GM23248 (cell line): Measurements from ENCODE around the gene RPGRIP1L. TPM values are rescaled to one million over a fixed set of nuclear protein-coding genes. Genes with fewer than 3 reads are reported as not detected.

Experiments
- DNase-seq: peaks from one replicate; pipeline ENCODE4 v3.0.0-alpha.2; 2015
- H2AFZ ChIP-seq: fragments of 200-600 bp; sonication (generic); 2 replicates; pipeline ENCODE4 v1.6.1; 2016; ENCODE audit warnings: antibody characterized with exemption
- H3F3A ChIP-seq: fragments of 200-600 bp; sonication (generic); 2 replicates; pipeline ENCODE4 v1.6.1; 2016; ENCODE audit warnings: mild to moderate bottlenecking, antibody characterized with exemption, mixed run types; ENCODE audit not compliant: insufficient read depth
- H3K27ac ChIP-seq: fragments of 200-600 bp; sonication (generic); 2 replicates; pipeline ENCODE4 v1.5.1; 2016; ENCODE audit warnings: mild to moderate bottlenecking
- H3K27me3 ChIP-seq: fragments of 200-600 bp; sonication (generic); replicated peaks from 2 replicates; pipeline ENCODE4 v1.6.1; 2016; ENCODE audit warnings: mild to moderate bottlenecking; ENCODE audit not compliant: insufficient read depth
- H3K36me3 ChIP-seq: fragments of 200-600 bp; sonication (generic); 2 replicates; pipeline ENCODE4 v1.6.1; 2016; ENCODE audit warnings: low read depth, mild to moderate bottlenecking
- H3K4me1 ChIP-seq: fragments of 200-600 bp; sonication (generic); 2 replicates; pipeline ENCODE4 v1.6.1; 2016; ENCODE audit warnings: mild to moderate bottlenecking; ENCODE audit not compliant: insufficient read depth
- H3K4me2 ChIP-seq: fragments of 200-600 bp; sonication (generic); one replicate; pipeline ENCODE4 v1.6.1; 2016; ENCODE audit warnings: mild to moderate bottlenecking; ENCODE audit not compliant: unreplicated experiment
- H3K4me3 ChIP-seq: fragments of 200-600 bp; sonication (generic); 2 replicates; pipeline ENCODE4 v1.5.1; 2016; ENCODE audit warnings: mild to moderate bottlenecking
- H3K79me2 ChIP-seq: fragments of 200-600 bp; sonication (generic); 2 replicates; pipeline ENCODE4 v1.6.1; 2016; ENCODE audit warnings: mild to moderate bottlenecking; ENCODE audit not compliant: insufficient read depth
- H3K9ac ChIP-seq: fragments of 200-600 bp; sonication (generic); 2 replicates; pipeline ENCODE4 v1.6.1; 2016; ENCODE audit warnings: mild to moderate bottlenecking
- H3K9me2 ChIP-seq: fragments of 200-600 bp; sonication (generic); 2 replicates; pipeline ENCODE4 v1.6.1; 2016; ENCODE audit warnings: mixed run types, mild to moderate bottlenecking, moderate library complexity; ENCODE audit not compliant: insufficient read depth
- H3K9me3 ChIP-seq: fragments of 200-600 bp; sonication (generic); one replicate; pipeline ENCODE4 v1.6.1; 2017; ENCODE audit warnings: low read depth
- H4K20me1 ChIP-seq: fragments of 200-600 bp; sonication (generic); 2 replicates; pipeline ENCODE4 v1.6.0; 2016; ENCODE audit not compliant: insufficient read depth
- EZH2 ChIP-seq: fragments of 200-600 bp; sonication (generic); IDR thresholded peaks from 2 replicates; pipeline ENCODE4 v1.6.1; 2018; ENCODE audit warnings: antibody characterized with exemption, mild to moderate bottlenecking; ENCODE audit not compliant: insufficient read depth, poor library complexity, severe bottlenecking
- EZH2phosphoT487 ChIP-seq: fragments of 200-600 bp; sonication (generic); IDR thresholded peaks from 2 replicates; pipeline ENCODE4 v1.6.1; 2018; ENCODE audit warnings: antibody characterized with exemption, moderate library complexity, mild to moderate bottlenecking, low read depth; ENCODE audit not compliant: insufficient read depth
- WGBS, 2 experiments: methylation state at CpG; one replicate each; pipeline ENCODE4 v1.1.6; 2015 to 2017; ENCODE audit warnings: low lambda C conversion rate in 2 of 2, low coverage in 1 of 2; ENCODE audit errors: missing lambda C conversion rate in 2 of 2; 5-methylcytosine and 5-hydroxymethylcytosine counted together
- in situ Hi-C: fragments of 300-500 bp; cut with MboI; formaldehyde crosslinking; loops from 2 replicates; pipeline ENCODE4 v1.15.0; 2020
- polyA plus RNA-seq: library from polyadenylated mRNA; unstranded; fragments of >200 nt; fragmentation: Nextera tagmentation; extraction: Ambion mirVana; gene quantifications from 2 replicates; pipeline ENCODE4 v1.2.1, GENCODE V29; 2016
- total RNA-seq: library from RNA; depleted of rRNA; stranded (reverse); fragments of >200 nt; shearing (Covaris generic); gene quantifications from 2 replicates; pipeline ENCODE4 v1.2.3, GENCODE V29; 2014

Gene RPGRIP1L
- total and polyA plus RNA-seq, 2 experiments from 2014 or later: 16.3 to 16.8 TPM

DNA sequence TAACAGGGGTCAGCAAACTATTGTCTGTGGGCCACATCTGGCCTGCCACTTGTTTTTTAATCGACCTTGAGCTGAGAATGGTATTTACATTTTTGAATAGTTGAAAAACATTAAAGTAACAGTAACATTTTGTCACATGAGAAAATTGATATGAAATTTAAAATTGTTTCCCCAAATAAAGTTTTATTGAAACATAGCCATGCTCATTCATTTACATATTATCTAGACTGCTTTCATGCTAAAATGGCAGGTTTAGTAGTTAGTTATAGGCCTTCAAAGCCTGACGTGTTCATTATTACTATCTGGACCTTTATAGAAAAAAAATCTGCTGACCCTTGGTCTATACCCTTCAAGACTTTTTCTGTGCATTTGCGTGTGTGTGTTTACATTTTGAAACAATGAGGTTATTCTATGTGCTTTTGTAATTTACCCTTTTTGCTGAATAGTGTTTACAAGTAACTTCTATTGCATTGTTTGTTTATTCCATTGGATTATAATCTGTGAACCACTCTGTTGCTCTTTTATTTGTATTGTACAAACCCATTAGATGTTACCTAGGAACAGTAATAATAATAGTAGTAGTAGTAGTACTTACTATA, 37.4 kb upstream of the RPGRIP1L start:
- Histone ChIP-seq H3K4me1 (peaks cover 29% of the 10 kb centered on the region), H3K27ac (no peak overlapping the region), H3K4me2 (no peak overlapping the region), H3F3A (peaks cover 24% of the 10 kb centered on the region), H3K9me3 (no peaks in the 10 kb centered on the region), H3K79me2 (peaks cover 86% of the 10 kb centered on the region), H2AFZ (no peak overlapping the region), H3K36me3 (no peaks in the 10 kb centered on the region), H3K9me2 (no peaks in the 10 kb centered on the region), H3K9ac (no peak overlapping the region), H3K27me3 (no peaks in the 10 kb centered on the region), H4K20me1 (no peaks in the 10 kb centered on the region), H3K4me3 (no peak overlapping the region)
- TF ChIP-seq EZH2phosphoT487: no peak
- no peak for TF ChIP-seq EZH2
- in situ Hi-C loops: no loop called here
- WGBS, 2 experiments: 96 to 99% methylated on average over 3 of the region's 3 CpGs
- DNase-seq: no peak

DNA sequence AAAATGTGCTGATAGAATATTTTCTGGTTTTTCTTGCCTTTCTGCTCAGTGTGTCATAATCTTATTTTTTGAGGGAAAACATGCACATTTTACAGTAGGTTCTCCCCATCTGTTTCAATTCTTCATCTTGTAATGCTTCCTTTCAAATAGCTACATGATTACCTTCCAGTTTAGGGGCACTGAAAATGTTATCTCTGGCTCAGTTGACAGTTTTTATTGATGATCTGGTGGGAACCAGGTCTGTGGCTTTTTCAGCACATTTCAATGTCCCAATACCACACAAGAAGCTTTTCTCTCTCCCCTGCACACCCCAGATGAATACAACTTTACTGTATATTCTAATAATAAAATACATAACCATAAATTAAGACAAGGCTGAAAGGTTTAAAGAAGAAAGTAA, 36.8 kb upstream of the RPGRIP1L start:
- Histone ChIP-seq H3K36me3 (no peaks in the 10 kb centered on the region), H3K9me3 (no peaks in the 10 kb centered on the region), H3K27me3 (no peaks in the 10 kb centered on the region), H4K20me1 (no peaks in the 10 kb centered on the region), H3F3A (peaks cover 19% of the 10 kb centered on the region), H3K4me3 (no peak overlapping the region), H3K4me2 (no peak overlapping the region), H3K27ac (no peak overlapping the region), H3K9ac (no peak overlapping the region), H3K79me2 (peaks cover 92% of the 10 kb centered on the region), H3K9me2 (no peaks in the 10 kb centered on the region), H2AFZ (no peak overlapping the region), H3K4me1 (peaks cover 23% of the 10 kb centered on the region)
- no peak for DNase-seq
- in situ Hi-C loops: no loop called here
- TF ChIP-seq EZH2phosphoT487: no peak
- TF ChIP-seq EZH2: no peak

DNA sequence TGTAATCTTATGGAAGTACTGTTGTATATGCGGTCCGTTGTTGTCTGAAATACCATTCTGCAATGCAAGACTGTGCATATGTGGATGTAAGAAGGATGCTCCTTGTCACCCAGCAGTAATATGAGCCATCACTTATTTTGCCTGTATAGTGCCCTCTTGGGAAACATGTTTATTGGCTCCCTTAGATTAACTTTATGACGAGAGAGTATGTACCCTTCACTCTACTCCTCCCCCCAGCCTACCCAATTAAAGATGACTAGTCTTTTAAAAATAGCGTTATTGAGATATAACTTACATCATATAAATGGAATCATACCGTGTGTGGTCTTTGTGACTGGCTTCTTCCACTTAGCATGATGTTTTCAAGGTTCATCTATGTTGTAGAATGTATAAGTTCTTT, 33.9 kb upstream of the RPGRIP1L start:
- Histone ChIP-seq H3K9me3 (no peaks in the 10 kb centered on the region), H3K9ac (no peak overlapping the region), H3K27me3 (no peaks in the 10 kb centered on the region), H3K36me3 (no peaks in the 10 kb centered on the region), H3K27ac (no peak overlapping the region), H3K4me1 (peaks cover 5% of the 10 kb centered on the region), H3K79me2 (peaks cover 100% of the 10 kb centered on the region), H2AFZ (no peak overlapping the region), H3K4me2 (no peak overlapping the region), H3K9me2 (no peaks in the 10 kb centered on the region), H3F3A (no peaks in the 10 kb centered on the region), H3K4me3 (no peak overlapping the region), H4K20me1 (no peaks in the 10 kb centered on the region; the same call in 1 of the 2 replicates)
- 83 to 89% methylated on average over 5 of the region's 5 CpGs for WGBS, 2 experiments
- DNase-seq: no peak
- TF ChIP-seq EZH2phosphoT487 (no peak), EZH2 (no peak)
- in situ Hi-C loops: no loop called here

DNA sequence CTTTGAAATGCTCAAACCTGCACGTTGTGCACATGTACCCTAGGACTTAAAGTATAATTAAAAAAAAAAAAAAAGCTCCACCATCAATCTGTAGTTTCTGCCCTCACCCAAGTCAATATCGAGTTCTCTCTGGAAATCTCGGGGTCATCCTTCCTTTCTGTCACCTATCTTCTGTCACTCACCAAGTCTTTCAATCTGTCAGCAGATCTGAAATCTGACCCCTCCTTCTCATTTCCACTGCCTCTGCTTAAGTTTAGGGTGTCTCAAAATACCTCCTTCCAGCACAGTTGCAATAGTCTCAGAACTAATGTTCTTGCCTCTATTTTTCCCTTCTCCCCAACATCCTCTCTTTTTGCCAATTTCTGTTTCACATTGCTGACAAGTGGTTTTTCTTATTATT, 32.6 kb upstream of the RPGRIP1L start:
- no peak overlapping the region for H2AFZ ChIP-seq
- no peak overlapping the region for H3K27ac ChIP-seq
- H3K9ac ChIP-seq: no peak overlapping the region
- in situ Hi-C loops: no loop called here
- H3K36me3 ChIP-seq: no peaks in the 10 kb centered on the region
- H3K27me3 ChIP-seq: no peaks in the 10 kb centered on the region
- H3K9me2 ChIP-seq: no peaks in the 10 kb centered on the region
- no peak overlapping the region for H3K4me3 ChIP-seq
- H3K4me1 ChIP-seq: peaks cover 10% of the 10 kb centered on the region
- H4K20me1 ChIP-seq: no peaks in the 10 kb centered on the region; the same call in 1 of the 2 replicates
- peaks cover 100% of the 10 kb centered on the region for H3K79me2 ChIP-seq
- no peak overlapping the region for H3K4me2 ChIP-seq
- DNase-seq: no peak
- H3F3A ChIP-seq: no peaks in the 10 kb centered on the region
- 39 to 40% methylated on average over 3 of the region's 3 CpGs for WGBS, 2 experiments
- no peaks in the 10 kb centered on the region for H3K9me3 ChIP-seq
- no peak for TF ChIP-seq EZH2
- TF ChIP-seq EZH2phosphoT487: no peak

DNA sequence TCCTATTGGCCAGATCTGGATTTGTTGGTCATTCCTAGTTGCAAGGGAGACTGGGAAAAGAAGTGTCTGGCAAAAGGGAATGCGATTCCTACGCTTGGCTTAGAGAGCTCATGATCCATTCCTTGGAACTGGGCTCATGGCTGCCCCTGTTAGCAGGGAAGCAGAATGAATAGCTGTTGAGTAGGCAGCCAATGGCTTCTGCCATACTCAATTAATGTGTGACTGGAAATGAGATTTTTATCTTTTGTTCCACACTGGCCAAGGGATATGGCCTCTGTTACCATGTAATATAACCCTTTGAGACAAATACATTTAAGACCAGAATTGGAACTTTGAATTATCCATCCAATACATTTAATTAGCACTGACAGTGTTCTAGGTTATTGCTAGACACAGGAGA, 31.2 kb upstream of the RPGRIP1L start:
- H3K4me1 ChIP-seq: peaks cover 10% of the 10 kb centered on the region
- 94 to 98% methylated on average over 2 of the region's 2 CpGs for WGBS, 2 experiments
- H3K79me2 ChIP-seq: peaks cover 100% of the 10 kb centered on the region
- H3K27me3 ChIP-seq: no peaks in the 10 kb centered on the region
- DNase-seq: no peak
- H4K20me1 ChIP-seq: no peaks in the 10 kb centered on the region; the same call in 1 of the 2 replicates
- no peak overlapping the region for H2AFZ ChIP-seq
- no peak overlapping the region for H3K4me3 ChIP-seq
- in situ Hi-C loops: no loop called here
- no peak overlapping the region for H3K27ac ChIP-seq
- H3K36me3 ChIP-seq: no peaks in the 10 kb centered on the region
- TF ChIP-seq EZH2: no peak
- no peak for TF ChIP-seq EZH2phosphoT487
- H3K9ac ChIP-seq: no peak overlapping the region
- no peak overlapping the region for H3K4me2 ChIP-seq
- no peaks in the 10 kb centered on the region for H3K9me3 ChIP-seq
- H3F3A ChIP-seq: no peaks in the 10 kb centered on the region
- H3K9me2 ChIP-seq: no peaks in the 10 kb centered on the region
